Transverse colon (tissue), 3 donors: Measurements from ENCODE around the gene BORCS5.

Experiments
- EP300 ChIP-seq: sonication (generic); formaldehyde crosslinking; IDR thresholded peaks from one replicate; pipeline ENCODE4 v1.6.1; 2017; ENCODE audit warnings: antibody characterized with exemption, low read depth
- POLR2A ChIP-seq: fragments of 450-650 bp; IDR thresholded peaks from one replicate; pipeline ENCODE4 v1.6.1; 2016; ENCODE audit warnings: antibody characterized with exemption, mild to moderate bottlenecking, moderate library complexity
- TF ChIP-seq, protein P1 (sequence below), 5 experiments: fragments of 200-600 bp in 3 of 5; fragments of 450-650 bp in 2 of 5; sonication (generic) in 3 of 5; IDR thresholded peaks; 1 replicate in 2 of 5; 2 replicates in 3 of 5; pipeline ENCODE4 v1.5.1; 2016 to 2017; ENCODE audit warnings: antibody characterized with exemption in 5 of 5, inconsistent platforms in 3 of 5, mild to moderate bottlenecking in 2 of 5, moderate library complexity in 1 of 5

DNA sequence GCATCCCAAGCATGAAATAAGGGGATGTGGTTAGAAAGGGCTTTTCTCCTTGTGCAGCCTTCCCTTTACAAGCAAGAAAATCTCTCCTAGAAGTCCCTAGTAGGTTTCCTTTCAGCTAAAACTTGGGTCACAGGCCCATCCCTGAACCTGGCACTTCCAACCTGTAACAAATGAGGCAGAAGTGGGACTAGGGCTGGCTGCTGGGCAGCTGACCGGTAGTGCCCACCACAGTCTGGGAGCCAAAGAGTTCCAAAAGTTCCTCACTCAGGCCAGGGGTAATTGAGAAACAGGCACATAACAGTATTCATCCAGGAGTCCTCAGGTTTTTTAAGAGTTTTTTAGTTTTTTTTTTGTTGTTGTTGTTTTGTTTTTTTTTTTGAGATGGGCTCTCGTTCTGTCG, 30.6 kb upstream of the BORCS5 start:
- TF ChIP-seq, protein P1, sequence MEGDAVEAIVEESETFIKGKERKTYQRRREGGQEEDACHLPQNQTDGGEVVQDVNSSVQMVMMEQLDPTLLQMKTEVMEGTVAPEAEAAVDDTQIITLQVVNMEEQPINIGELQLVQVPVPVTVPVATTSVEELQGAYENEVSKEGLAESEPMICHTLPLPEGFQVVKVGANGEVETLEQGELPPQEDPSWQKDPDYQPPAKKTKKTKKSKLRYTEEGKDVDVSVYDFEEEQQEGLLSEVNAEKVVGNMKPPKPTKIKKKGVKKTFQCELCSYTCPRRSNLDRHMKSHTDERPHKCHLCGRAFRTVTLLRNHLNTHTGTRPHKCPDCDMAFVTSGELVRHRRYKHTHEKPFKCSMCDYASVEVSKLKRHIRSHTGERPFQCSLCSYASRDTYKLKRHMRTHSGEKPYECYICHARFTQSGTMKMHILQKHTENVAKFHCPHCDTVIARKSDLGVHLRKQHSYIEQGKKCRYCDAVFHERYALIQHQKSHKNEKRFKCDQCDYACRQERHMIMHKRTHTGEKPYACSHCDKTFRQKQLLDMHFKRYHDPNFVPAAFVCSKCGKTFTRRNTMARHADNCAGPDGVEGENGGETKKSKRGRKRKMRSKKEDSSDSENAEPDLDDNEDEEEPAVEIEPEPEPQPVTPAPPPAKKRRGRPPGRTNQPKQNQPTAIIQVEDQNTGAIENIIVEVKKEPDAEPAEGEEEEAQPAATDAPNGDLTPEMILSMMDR (IDR thresholded peaks at IDR 0.05), result no peak
- TF ChIP-seq POLR2A (no peak), EP300 (no peak)
